Sigmoid colon (tissue), 7 donors: ENCODE data around the gene SCNN1B. TPM values are rescaled to one million over a fixed set of nuclear protein-coding genes. Genes with fewer than 3 reads are reported as not detected.
A peak's percentile ranks its signal among the peaks of the same experiment; 100 is the strongest.

Source experiments
- DNase-seq: peaks from one replicate; pipeline ENCODE4 v3.0.0-alpha.2; 2019
- H3K27ac ChIP-seq, 4 donors: fragments of 200-600 bp; sonication (generic); one replicate each; pipeline ENCODE4 v1.5.1; 2016 to 2019; ENCODE audit warnings: mild to moderate bottlenecking in 1 of 4
- H3K27me3 ChIP-seq, 3 donors: fragments of 200-600 bp; sonication (generic); one replicate each; pipeline ENCODE4 v1.5.1; 2019; ENCODE audit warnings: mild to moderate bottlenecking in 1 of 3
- H3K36me3 ChIP-seq, 4 donors: fragments of 200-600 bp; sonication (generic); one replicate each; pipeline ENCODE4 v1.5.1; 2016 to 2019
- H3K4me1 ChIP-seq, 4 donors: fragments of 200-600 bp; sonication (generic); one replicate each; pipeline ENCODE4 v1.5.1; 2017 to 2019
- H3K4me3 ChIP-seq, 4 donors: fragments of 200-600 bp; sonication (generic); one replicate each; pipeline ENCODE4 v1.5.1; 2017 to 2019; ENCODE audit warnings: mild to moderate bottlenecking in 2 of 4, moderate library complexity in 1 of 4
- H3K9me3 ChIP-seq, 4 donors: fragments of 200-600 bp in 3 of 4; sonication (generic) in 3 of 4; one replicate each; pipeline versions ENCODE4 v1.5.1 to v1.6.1; 2013 to 2019
- CTCF ChIP-seq, 4 experiments: fragments of 450-650 bp in 3 of 4; fragments of 200-600 bp in 1 of 4; IDR thresholded peaks; one replicate each; pipeline ENCODE4 v1.5.1; 2016 to 2019; ENCODE audit warnings: antibody characterized with exemption in 4 of 4, mild to moderate bottlenecking in 3 of 4, moderate library complexity in 2 of 4
- EP300 ChIP-seq, 4 donors: sonication (generic); formaldehyde crosslinking; IDR thresholded peaks; one replicate each; pipeline ENCODE4 v1.6.1; 2017; ENCODE audit warnings: antibody characterized with exemption in 4 of 4
- POLR2A ChIP-seq, 2 donors: fragments of 450-650 bp; IDR thresholded peaks; one replicate each; pipeline ENCODE4 v1.6.1; 2016; ENCODE audit warnings: antibody characterized with exemption in 2 of 2, mild to moderate bottlenecking in 2 of 2, moderate library complexity in 2 of 2
- POLR2AphosphoS5 ChIP-seq, 4 donors: sonication (generic); formaldehyde crosslinking; IDR thresholded peaks; one replicate each; pipeline ENCODE4 v1.6.1; 2017; ENCODE audit warnings: antibody characterized with exemption in 4 of 4
- WGBS, 2 donors: extraction: QIAGEN DNeasy Blood & Tissue Kit; methylation state at CpG; one replicate each; pipeline ENCODE4 v1.1.7; 2013; 5-methylcytosine and 5-hydroxymethylcytosine counted together
- intact Hi-C: fragments of 100-400 bp; cut with DNase I; formaldehyde crosslinking; loops from one replicate; pipeline ENCODE4 v1.15.1; 2023
- polyA plus RNA-seq, 3 donors: library from polyadenylated mRNA; stranded (reverse); fragments of 200-250 nt; gene quantifications; one replicate each; pipeline ENCODE4 v1.2.3, GENCODE V29; 2013
- total RNA-seq, 4 donors: library from RNA; depleted of rRNA; stranded (reverse); fragments of >200 nt; gene quantifications; one replicate each; pipeline ENCODE4 v1.1.0, GENCODE V29; 2016
- donor health status: healthy with polysubstance abuse.
- donor health status: Bipolar disorder and iron deficiency.
- donor health status: healthy.

SCNN1B gene
- total and polyA plus RNA-seq, 7 donors = 1.7 to 212 (median 9.2) TPM

- TF ChIP-seq EP300 (IDR thresholded peaks at IDR 0.05) (no peak), POLR2AphosphoS5 (IDR thresholded peaks at IDR 0.05) (no peak), POLR2A (IDR thresholded peaks at IDR 0.05) (no peak), CTCF (IDR thresholded peaks at IDR 0.05) (no peak)
- H3K27me3 ChIP-seq = no peaks in the 10 kb centered on the region
- intact Hi-C loops = no loop called here
- H3K9me3 ChIP-seq = no peaks in the 10 kb centered on the region
- no peaks in the 10 kb centered on the region for H3K4me1 ChIP-seq
- H3K4me3 ChIP-seq = no peak overlapping the region
- no peaks in the 10 kb centered on the region for H3K36me3 ChIP-seq
- H3K27ac ChIP-seq = no peak overlapping the region
- WGBS, 2 donors = 91 to 93% methylated on average over 13 of the region's 13 CpGs
- peak; percentile 44 for DNase-seq
These were observed 53.1 kb downstream of the SCNN1B start for GRCh38 chr16:23355106-23355670.

GRCh38 chr16:23356941-23357340 is 54.8 kb downstream of the SCNN1B start:
- no peaks in the 10 kb centered on the region for H3K27me3 ChIP-seq
- intact Hi-C loops = no loop called here
- no peaks in the 10 kb centered on the region for H3K36me3 ChIP-seq
- no peaks in the 10 kb centered on the region for H3K9me3 ChIP-seq
- H3K4me3 ChIP-seq = no peak overlapping the region
- TF ChIP-seq EP300 (IDR thresholded peaks at IDR 0.05) (no peak), POLR2AphosphoS5 (IDR thresholded peaks at IDR 0.05) (no peak), POLR2A (IDR thresholded peaks at IDR 0.05) (no peak), CTCF (IDR thresholded peaks at IDR 0.05) (no peak)
- WGBS, 2 donors = 83 to 90% methylated on average over 7 of the region's 7 CpGs
- peaks cover 0 to 6% (median under 1%) of the 10 kb centered on the region in 4 donors for H3K4me1 ChIP-seq
- no peak overlapping the region for H3K27ac ChIP-seq
- peak; percentile 24 for DNase-seq

DNA sequence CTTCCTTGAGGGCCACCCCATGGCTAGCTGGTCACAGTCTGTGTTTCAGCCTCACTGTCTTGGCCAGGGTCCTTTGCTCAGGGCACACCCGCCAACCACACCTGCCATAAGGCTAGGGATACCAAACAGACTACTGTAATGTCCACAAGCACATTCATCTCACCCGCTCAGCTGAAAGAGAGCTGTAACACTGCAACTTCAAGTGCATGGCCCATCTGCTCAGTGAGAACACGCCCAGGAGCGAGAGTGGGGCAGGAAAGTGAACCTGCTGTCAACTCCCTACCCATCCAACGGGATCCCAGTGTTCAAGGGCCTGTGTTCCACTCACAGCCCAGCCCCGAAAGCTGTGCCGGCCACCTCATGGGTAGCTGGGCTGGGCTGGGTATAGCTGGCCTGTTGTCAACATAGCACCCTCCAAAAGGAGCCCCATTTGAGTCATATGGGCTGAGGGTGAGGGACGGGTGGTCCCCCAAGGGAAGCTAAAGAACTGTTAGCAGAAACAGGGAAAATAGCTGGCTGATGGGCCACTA is 55.7 kb downstream of the SCNN1B start:
- TF ChIP-seq POLR2AphosphoS5 (IDR thresholded peaks at IDR 0.05) (no peak), EP300 (IDR thresholded peaks at IDR 0.05) (no peak), CTCF (IDR thresholded peaks at IDR 0.05) (no peak), POLR2A (IDR thresholded peaks at IDR 0.05) (no peak)
- 49 to 79% methylated on average over 8 of the region's 8 CpGs for WGBS, 2 donors
- Histone ChIP-seq H3K27me3 (no peaks in the 10 kb centered on the region), H3K36me3 (no peaks in the 10 kb centered on the region), H3K9me3 (no peaks in the 10 kb centered on the region), H3K27ac (no peak overlapping the region), H3K4me3 (no peak overlapping the region), H3K4me1 (peaks cover 0 to 15% (median 5%) of the 10 kb centered on the region in 4 donors)
- intact Hi-C loops = no loop called here
- DNase-seq = peak; percentile 35

DNA sequence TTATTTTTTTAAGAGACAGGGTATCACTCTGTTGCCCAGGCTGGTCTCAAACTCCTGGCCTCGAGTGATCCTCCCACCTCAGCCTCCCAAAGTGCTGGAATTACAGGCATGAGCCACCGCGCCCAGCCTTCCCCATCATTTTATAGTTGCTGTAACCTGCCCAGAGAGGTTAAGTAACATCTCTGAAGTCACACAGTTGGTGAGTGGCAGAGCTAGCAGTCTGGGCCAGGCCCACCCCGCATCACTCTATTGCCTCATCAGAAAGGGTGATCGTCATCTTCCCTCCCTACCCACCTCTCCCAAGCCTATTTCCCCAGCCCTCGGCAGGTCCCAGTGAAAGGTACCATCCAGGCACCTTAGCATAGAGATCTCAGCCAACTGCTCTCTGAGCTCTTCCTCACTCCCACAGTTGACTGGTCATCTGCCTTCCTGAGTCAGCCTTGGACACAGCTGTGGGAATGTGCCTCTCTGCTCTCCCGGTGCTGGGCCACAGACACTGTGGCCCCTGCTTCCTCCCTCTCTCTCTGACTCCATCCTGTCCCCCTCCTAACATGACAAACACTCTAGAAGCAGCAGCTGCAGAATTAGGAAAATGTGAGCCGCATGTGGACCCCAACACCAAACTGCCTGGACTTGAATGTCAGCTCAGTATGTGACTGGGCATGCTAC is 57.1 kb downstream of the SCNN1B start:
- Histone ChIP-seq H3K9me3 (no peaks in the 10 kb centered on the region), H3K36me3 (no peaks in the 10 kb centered on the region), H3K4me3 (no peak overlapping the region), H3K4me1 (peaks cover 0 to 22% (median 7%) of the 10 kb centered on the region in 4 donors), H3K27me3 (no peaks in the 10 kb centered on the region), H3K27ac (no peak overlapping the region)
- TF ChIP-seq CTCF (IDR thresholded peaks at IDR 0.05) (no peak), POLR2A (IDR thresholded peaks at IDR 0.05) (no peak), POLR2AphosphoS5 (IDR thresholded peaks at IDR 0.05) (no peak), EP300 (IDR thresholded peaks at IDR 0.05) (no peak)
- DNase-seq = peak; percentile 46
- WGBS, 2 donors = 77 to 78% methylated on average over 8 of the region's 8 CpGs
- intact Hi-C loops = no loop called here
